Stomach (tissue), 4 donors: Measurements from ENCODE around the gene VOPP1.

Experiments
- CTCF ChIP-seq, 7 experiments: fragments of 450-650 bp in 4 of 7; fragments of 200-600 bp in 3 of 7; sonication (generic) in 3 of 7; IDR thresholded peaks; one replicate each; pipeline ENCODE4 v1.5.1; 2016 to 2019; ENCODE audit warnings: antibody characterized with exemption in 7 of 7, control low read depth in 2 of 7, mild to moderate bottlenecking in 1 of 7
- EP300 ChIP-seq: sonication (generic); formaldehyde crosslinking; IDR thresholded peaks from one replicate; pipeline ENCODE4 v1.6.1; 2017; ENCODE audit warnings: antibody characterized with exemption
- POLR2A ChIP-seq, 4 donors: fragments of 450-650 bp; IDR thresholded peaks; one replicate each; pipeline ENCODE4 v1.6.1; 2016; ENCODE audit warnings: antibody characterized with exemption in 4 of 4, control low read depth in 2 of 4, mild to moderate bottlenecking in 1 of 4, moderate library complexity in 1 of 4
- POLR2AphosphoS5 ChIP-seq, 3 donors: sonication (generic); formaldehyde crosslinking; IDR thresholded peaks; one replicate each; pipeline ENCODE4 v1.6.1; 2016; ENCODE audit warnings: antibody characterized with exemption in 3 of 3

- TF ChIP-seq CTCF (IDR thresholded peaks at IDR 0.05) (no peak), EP300 (no peak), POLR2A (IDR thresholded peaks at IDR 0.05) (no peak), POLR2AphosphoS5 (IDR thresholded peaks at IDR 0.05) (no peak)
Observed at GRCh38 chr7:55513868-55514267, 58.4 kb downstream of the VOPP1 start.
